ENCODE results near the gene DOC2B.

The DOC2B gene

GRCh38 chr17:162689-163088 is 18.8 kb downstream of the DOC2B start:
- DNase-seq (ENCODE audit: low read depth) = no peak

- no peak for DNase-seq (ENCODE audit: low read depth)
Observed at GRCh38 chr17:161481-161880, 20.0 kb downstream of the DOC2B start.

GRCh38 chr17:160336-160735 is 21.1 kb downstream of the DOC2B start:
- no peak for DNase-seq (ENCODE audit: low read depth)

GRCh38 chr17:159609-160008 is 21.8 kb downstream of the DOC2B start:
- no peak for DNase-seq (ENCODE audit: low read depth)

- DNase-seq (ENCODE audit: low read depth) = no peak
Observed at GRCh38 chr17:158379-158778, 23.1 kb downstream of the DOC2B start.

GRCh38 chr17:157901-158300 is 23.5 kb downstream of the DOC2B start:
- DNase-seq (ENCODE audit: low read depth) = no peak

GRCh38 chr17:156946-157345 is 24.5 kb downstream of the DOC2B start:
- DNase-seq (ENCODE audit: low read depth) = no peak

GRCh38 chr17:156094-156621 is 25.3 kb downstream of the DOC2B start:
- DNase-seq (ENCODE audit: low read depth) = no peak

GRCh38 chr17:155576-155975 is 25.9 kb downstream of the DOC2B start:
- DNase-seq (ENCODE audit: low read depth) = no peak

GRCh38 chr17:153851-154250 is 27.6 kb downstream of the DOC2B start:
- DNase-seq (ENCODE audit: low read depth) = no peak

- DNase-seq (ENCODE audit: low read depth) = no peak
Observed at GRCh38 chr17:152860-153420, 28.5 kb downstream of the DOC2B start.

- DNase-seq (ENCODE audit: low read depth) = no peak
Observed at GRCh38 chr17:151886-152859, 29.3 kb downstream of the DOC2B start.

- no peak for DNase-seq (ENCODE audit: low read depth)
Observed at GRCh38 chr17:151004-151403, 30.4 kb downstream of the DOC2B start.

- DNase-seq (ENCODE audit: low read depth) = no peak
Observed at GRCh38 chr17:149897-150584, 31.4 kb downstream of the DOC2B start.

GRCh38 chr17:149231-149630 is 32.2 kb downstream of the DOC2B start:
- no peak for DNase-seq (ENCODE audit: low read depth)

GRCh38 chr17:148757-149156 is 32.7 kb downstream of the DOC2B start:
- DNase-seq (ENCODE audit: low read depth) = no peak

- no peak for DNase-seq (ENCODE audit: low read depth)
Observed at GRCh38 chr17:147796-148740, 33.4 kb downstream of the DOC2B start.

- DNase-seq (ENCODE audit: low read depth) = no peak
Observed at GRCh38 chr17:146983-147761, 34.3 kb downstream of the DOC2B start.

- DNase-seq (ENCODE audit: low read depth) = no peak
Observed at GRCh38 chr17:146546-146945, 34.9 kb downstream of the DOC2B start.

GRCh38 chr17:145671-146541 is 35.5 kb downstream of the DOC2B start:
- no peak for DNase-seq (ENCODE audit: low read depth)

Data from stimulated activated CD8-positive, alpha-beta memory T cell treated with anti-CD3 and anti-CD28 coated beads, Interleukin-12 subunit alpha, Interleukin-12 subunit beta, amount 100 ng/mL, for 4 hours (primary cell).